HG02852 (cell line): Measurements from ENCODE around the gene AUTS2.

ENCODE experiments used
- ATAC-seq: cut with Tn5 transposase; IDR thresholded peaks from one replicate; pipeline ENCODE4 v1.9.1; 2021; ENCODE audit warnings: mild to moderate bottlenecking, moderate library complexity; ENCODE audit not compliant: unreplicated experiment

AUTS2 gene

DNA sequence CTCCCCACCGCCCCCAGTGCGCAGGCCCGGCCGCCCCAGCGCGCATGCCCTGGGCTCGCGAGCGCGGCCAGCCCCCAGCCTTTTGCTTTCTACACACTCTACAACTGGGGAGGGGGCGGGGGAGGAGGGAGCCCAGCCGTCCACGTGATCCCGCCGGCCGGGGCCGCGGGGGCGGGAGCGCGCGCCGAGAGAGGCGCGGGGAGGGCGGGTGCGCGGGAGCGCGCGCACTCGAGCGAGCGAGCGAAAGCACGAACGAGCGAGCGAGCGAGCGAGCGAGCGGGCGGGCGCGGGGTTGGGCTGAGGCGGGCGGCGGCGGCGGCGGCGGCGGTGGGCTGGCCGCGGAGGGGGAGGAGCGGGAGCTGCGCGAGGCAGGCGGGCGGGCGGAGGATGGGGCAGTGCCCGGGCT is at the start of gene AUTS2:
Gene AUTS2 (plus strand): TSS at position 395 of the 406 bp plus-strand sequence. CDS start 1,179 bp downstream, outside the sequence.
- peak; percentile 58 for ATAC-seq

DNA sequence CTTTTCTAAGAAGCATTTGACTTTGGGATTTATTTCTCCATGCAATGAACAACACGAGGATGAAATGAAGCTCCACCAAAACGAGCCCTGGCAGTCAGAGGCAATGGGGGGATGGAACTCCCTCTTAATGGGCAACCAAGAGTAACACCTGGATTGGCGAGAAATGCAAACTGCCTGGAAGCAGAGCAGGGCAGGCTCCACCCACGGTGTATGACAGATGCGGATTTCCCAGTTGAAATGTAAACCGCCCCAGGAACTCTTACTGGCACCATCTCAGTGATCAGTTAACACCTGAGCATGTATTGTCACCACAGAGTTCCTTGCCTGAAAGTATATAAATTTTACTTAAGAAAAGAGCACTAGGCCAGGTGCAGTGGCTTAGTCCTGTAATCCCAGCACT is 47.3 kb upstream of the AUTS2 start:
- ATAC-seq = no peak

DNA sequence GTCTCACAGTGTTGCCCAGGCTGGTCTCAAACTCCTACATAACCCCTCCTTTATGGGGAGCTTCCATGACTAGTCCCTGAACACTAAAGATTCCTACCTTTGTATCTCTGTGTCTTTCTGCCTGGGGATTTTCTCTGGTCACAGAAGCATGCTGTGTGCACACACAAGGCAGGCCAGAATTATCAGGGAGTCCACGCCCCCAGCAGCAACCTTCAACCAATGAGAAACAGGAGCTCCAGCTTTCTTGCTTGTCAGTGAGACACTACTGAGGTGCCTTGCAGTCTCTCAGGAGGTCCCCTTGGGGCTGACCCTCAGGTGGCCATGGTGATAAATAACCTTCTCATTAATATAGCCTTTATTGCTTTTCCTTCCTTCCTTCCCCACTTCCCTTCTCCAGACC is 45.1 kb upstream of the AUTS2 start:
- ATAC-seq = no peak

DNA sequence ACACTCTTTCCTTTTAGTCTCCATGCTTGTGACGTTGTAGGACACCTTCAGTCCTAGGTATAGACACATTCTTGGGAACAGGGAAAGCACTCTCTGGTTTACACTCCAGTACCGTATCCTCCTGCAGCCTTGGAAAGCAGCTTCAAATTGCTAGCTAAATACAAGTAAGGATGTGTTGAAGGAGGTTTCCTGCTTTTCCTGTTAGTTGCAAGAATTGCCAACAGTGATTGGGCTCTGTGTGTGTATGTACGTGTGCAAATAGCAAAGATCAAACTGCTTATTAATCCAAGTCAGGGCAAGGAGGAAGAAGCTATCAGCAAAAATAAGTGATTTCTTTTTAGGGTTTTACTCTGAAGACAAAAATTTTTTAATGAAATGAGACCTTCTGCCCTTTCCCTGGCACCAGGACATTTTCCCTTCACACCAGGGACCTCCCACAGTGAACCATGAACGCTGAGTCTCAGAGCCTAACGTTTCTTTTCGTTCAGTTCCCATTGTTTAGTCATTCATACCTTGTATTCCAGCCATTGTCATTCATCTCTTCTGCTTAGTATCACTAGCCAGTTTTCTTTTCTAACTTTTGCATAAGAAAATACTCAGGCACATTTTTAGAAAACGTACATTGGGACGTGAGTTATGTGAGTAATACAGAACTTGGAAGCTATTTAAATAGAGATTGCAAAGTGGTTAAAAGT is 36.9 kb upstream of the AUTS2 start:
- no peak for ATAC-seq

DNA sequence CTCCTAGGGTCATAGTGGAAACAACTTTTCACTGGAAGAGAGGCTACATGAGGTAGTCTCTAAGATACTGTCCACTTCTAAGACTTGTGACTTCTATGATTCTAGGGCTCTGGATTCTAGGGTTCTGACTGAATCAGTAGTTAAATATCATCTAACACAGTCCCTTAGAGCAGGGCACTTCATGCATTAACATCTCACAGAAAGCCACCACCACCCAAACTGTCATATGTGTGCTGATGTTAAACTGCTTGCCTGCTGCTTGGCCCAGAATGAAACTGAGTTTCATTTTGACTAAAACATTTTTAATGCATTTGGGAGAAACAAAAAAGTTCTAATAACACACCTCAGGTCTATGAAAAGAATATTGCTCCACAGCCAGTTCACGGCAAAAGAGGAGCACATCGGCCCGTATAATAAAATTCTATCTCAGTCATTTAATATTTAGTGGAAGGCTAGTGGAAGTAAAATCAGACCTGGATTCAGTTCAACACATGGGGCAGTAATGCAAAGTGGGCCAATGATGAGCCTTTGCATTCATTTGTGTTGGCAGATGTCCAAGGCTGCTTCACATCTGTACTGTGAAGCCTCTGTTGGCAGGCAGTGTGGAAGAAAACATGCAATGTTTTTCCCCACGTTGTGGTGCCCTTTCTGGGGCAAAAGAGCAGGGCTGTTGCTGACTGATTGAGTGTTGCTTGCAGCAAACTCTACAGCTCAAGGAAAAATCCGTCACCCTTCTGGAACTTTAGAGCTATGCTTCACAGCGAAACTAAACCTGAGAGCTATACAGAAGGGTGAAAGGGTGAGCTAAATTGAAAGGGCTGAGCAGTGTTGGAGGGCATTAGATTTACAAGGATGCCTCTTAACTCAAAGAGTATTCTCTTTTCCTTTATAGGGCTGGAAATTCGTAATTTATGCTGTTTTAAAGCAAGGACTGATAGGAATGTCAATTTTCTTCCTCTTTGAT is 33.5 kb upstream of the AUTS2 start:
- ATAC-seq = peak; percentile 68

DNA sequence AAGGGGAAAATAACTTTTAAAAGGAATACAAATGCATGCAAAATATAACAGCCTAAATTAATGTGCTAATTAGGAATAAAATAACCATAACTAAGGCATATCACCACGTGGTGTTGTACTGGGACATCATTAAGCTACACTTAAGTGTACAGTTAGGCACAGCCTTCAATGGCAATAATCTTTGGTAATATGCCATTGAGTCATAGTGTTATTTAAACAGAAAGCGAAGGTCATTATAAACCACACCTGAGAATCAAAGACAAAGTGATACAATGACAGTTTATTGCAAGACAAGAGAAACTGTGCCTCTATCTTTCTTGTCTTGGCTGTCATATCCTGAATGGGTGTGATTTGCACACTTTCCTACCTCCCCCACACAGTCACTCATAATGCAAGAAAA is 30.5 kb upstream of the AUTS2 start:
- ATAC-seq = no peak

DNA sequence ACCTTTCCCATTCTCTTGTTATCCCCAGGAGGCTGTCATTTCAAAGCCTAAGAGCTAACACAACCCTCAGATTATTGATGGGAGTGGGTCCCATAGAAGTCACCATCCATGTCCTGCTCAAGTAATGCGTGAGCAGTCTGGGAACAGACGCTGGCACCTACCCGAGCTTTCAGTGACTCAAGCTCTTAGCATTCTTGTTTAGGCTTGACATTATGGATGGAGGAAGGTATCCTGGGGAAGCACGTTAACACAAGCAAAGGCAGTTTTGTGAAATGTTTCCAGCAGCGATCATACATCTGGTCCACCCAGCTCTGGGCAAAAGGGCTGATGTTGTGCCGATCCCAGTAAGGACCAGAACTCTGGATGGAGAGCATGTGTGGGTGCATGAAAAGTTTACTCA is 30.0 kb upstream of the AUTS2 start:
- no peak for ATAC-seq

DNA sequence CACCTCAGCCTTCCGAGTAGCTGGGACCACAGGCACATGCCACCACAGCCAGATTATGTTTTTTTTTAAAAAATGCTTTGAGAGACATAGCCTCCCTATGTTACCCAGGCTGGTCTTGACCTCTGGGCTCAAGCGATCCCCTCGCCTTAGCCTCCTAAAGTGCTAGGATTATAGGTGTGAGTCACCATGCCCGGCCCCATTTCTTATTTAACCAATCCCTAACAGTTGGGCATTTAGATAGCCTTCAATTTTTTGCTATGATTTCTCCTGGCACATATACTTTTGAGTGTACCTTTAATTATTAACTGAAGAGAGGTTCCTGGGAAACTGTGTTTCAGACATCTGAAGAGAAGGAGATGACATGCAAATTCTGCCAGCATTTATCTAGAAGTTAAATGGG is 22.6 kb upstream of the AUTS2 start:
- no peak for ATAC-seq

DNA sequence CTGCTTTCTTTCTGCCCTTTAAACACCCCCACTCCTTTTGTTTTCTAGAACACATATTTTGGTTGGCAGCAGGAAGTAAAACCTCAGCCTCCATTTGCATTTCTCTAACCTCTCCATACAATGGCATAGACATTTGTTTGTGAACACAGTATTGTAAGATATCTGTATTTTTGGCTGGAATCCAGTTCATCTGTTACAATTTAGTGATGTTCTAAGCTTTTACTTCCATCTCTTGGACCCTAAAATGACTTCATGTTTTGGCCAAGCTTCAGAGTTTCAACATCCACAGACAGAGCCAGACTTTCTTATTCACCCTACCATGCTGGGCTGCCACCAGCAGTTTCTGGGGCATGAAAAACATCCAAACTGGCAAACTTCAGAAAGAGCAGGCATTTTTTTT is 21.1 kb upstream of the AUTS2 start:
- no peak for ATAC-seq

DNA sequence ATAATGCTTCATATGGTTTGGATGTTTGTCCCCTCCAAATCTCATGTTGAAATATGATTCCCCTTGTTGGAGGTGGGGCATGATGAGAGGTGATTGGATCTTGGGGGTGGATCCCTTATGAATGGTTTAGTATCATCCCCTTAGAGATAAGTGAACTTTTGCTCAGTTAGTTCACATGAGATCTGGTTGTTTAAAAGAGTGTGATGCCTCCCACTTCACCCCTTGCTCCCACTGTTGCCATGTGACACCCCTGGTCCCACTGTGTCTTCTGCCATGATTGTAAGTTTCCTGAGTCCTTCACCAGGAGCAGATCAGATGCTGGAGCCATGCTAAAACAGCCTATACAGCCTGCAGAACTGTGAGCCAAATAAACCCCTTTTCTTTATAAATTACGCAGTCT is 13.1 kb upstream of the AUTS2 start:
- ATAC-seq = no peak

DNA sequence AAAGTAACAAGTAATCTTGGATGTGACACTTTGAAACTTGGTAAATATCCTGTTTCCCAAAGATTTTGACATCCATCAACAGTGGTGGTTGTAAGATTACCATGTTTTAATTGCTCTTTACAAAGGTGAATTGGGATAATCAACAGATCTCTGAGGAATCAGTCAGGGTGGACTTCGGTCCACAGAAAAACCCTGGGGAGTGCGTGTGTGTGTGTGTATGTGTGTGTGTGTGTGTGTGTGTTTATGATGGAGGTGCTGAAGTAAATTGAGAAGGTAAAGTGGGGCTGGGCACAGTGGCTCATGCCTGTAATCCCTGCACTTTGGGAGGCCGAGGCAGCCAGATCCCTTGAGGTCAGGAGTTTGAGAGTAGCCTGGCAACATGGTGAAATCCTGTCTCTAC is 12.0 kb upstream of the AUTS2 start:
- ATAC-seq = no peak

DNA sequence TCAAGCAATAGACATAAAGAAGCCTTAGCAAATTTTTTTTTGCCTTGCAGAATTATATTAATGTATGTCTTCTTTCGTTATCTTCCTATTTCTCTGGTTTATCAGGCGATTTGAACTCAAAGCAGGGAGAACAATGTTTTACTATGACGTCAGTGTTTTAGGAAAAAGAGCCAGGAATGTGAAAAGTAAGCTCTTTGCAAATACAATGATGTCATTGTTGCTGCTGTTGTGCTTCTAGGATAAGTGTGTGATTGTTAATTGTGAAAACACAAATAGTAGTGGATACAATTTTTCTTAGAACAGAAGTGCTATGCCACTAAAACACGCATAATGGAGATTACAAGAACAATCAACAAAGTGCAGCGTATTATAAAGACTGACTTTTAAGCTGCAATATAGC is 9.5 kb upstream of the AUTS2 start:
- ATAC-seq = no peak

DNA sequence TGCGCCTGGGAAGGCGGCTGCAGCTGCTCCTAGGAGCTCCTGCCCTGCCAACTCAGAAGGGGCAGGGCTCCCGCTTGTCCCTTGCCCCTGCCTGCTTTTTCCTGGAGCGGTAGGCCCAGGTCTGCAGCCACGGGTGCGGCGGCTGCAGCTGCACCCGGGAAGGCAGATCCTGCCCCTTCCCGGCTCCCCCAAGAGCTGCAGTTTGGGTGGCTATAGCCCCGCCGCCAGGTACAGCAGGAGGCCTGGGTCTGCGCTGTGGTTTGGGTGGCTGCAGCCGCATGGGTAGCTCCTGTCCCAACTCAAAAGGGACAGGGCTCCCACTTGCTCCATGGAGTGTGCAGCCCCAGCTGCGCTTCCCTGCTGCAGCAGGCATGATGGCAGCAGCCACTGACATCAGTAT is 6.5 kb upstream of the AUTS2 start:
- no peak for ATAC-seq

DNA sequence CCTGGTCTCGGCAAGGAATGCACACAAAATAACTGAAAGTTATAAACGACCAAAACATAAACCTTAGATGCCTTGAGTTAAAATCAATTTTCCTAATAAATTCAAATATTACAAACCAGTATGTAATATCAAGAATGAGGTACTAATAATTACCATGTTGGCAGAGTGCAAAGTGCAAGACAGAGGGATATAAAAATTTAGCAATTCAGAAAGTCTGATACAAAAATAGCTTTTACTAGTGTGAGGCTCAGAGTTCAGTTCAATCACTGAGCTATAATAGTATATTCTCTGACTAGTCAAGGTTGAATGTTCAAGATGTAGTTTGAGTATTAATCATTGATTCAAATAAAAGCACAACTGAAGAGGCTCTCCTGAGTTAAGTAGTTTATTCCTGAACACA is 4.8 kb upstream of the AUTS2 start:
- no peak for ATAC-seq

DNA sequence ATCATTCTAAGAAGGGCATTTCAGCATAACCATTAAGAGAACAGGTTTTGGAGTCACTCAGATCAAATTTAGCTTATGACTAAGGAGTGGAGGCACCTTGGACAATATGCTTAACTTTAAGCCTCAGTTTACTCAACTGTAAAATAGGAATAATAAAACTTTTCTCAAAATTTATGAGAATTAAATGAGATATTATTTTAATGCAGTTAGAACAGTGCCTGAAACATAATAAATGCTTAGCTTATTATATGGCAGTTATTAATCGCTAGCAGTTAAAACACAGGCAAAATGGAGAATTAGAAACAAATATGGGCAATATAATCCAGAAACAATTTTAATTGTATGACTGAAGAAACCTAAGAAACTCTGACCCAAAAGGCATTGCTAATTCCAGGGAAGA is 2.9 kb upstream of the AUTS2 start:
- no peak for ATAC-seq

DNA sequence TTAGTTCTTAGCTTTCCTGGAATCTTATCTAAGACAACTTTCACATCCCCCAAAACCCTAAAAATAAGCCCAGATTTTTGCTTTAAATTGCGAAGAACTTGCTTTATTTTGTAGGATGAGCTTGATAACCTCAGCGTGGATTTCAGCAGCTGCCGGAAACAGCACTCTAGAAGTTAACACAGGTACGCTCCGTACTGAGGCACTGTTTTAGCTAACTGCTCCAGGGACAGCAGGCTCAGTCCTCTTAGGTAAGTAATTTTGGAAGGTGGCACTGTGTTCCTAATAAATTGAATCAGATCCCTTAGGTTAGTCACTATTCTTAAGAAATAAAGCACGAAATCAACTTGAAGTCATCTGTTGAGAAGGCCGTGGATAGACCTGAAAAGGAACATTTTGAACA is 2.2 kb upstream of the AUTS2 start:
- no peak for ATAC-seq

DNA sequence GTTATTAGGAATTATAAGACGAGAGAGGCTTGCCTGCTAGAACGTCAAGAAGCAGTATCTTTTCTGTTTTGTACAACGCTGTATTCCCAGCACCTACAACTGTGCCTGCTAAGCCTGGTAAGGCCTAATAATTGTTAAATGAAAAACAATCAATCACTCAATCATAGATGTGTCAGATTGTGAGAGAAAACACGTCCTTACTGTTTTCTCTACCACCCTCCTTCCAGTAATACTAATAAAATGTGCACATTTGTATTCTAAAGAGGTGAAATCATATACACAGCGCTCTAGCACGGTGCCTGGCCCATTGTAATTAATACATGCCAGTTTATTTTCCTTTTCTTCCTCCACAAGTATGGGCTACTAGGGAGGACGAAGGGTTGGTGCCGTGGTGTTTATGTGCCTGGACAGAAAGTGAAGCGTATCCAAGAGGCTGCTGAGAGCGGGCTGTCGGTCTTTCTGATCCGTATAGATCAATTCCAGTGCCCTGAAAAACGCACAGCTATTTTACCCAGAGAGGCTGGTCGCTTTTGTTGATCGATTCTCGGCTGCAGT is 1.5 kb upstream of the AUTS2 start:
- no peak for ATAC-seq

DNA sequence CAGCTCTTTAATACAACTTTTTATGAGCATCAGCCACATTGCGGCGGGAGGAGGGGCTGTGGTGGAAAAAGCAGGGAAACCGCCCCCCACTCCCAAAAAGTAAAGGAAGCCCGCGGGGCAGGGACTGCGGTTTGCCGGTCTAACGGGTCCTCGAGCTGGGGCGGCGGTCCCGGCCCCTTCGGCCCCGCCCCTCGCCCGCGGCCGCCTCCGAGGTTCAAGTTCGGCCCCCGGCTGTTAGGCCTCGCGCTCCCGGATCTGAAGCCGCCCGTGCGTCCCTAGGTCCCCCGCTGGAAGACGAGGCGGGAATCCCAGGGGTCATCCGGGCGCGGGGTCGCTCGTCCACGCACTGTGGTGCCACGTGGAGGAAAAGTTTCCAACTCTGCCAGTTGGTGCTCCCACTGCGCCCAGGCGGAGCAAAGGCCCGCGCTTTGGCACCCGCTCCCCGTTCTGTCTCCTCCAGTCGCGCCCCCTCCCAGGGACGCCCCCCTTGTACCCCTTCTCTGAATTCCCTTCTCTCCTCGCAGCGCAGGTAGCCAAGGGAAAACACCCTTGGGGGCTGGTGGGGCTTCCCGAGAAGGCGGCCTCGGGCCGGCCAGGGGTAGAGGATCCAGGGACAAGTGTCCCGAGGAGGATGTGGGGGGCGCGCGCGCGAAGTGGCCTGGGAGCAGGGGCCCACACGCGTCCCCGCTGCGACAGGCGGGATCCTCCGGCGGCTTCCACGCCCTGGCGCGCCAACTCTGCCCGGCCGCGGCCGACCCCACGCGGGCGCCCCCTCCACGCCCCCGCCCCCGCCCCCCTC is 798 bp upstream of the AUTS2 start:
- ATAC-seq = peak; percentile 24

DNA sequence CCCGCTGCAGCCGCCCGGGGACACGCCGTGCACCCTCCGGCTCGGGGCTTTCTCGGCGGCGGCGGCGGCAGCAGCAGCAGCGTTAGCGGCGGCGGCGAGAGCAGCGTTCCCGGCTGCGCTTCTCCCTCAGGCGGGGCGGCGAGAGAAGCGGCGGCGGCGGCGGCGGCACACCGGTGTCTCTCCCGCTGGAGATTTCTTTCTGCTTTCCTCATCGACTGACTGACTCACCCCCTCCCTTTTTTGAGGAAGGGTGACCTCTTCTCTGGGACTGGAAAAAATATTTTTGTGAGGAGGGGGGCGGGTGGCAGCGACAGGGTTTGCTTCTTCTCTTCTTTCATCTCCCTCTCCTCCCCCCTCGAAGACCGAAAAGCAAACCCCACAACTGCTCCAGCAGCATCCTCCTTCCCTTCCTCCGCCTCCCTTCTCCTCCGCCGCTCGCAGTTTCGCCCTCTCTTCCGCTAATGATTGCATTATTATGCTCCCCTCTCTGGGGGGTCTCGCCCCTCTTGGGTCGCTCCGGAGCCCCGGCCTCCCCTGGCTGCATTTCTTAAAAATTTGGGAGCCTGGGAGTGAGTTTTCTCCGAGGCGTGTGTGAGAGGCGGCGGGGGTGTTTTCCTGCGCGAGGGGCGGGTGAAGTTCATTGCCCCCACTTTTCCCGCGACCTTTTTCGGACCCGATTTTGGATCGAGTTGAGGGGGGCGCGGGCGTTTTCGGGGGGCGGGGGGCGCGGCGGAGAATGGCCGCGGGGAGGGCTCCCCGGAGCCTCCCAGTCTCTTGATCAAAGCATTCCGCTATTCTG is 411 bp downstream of the AUTS2 start:
- no peak for ATAC-seq

DNA sequence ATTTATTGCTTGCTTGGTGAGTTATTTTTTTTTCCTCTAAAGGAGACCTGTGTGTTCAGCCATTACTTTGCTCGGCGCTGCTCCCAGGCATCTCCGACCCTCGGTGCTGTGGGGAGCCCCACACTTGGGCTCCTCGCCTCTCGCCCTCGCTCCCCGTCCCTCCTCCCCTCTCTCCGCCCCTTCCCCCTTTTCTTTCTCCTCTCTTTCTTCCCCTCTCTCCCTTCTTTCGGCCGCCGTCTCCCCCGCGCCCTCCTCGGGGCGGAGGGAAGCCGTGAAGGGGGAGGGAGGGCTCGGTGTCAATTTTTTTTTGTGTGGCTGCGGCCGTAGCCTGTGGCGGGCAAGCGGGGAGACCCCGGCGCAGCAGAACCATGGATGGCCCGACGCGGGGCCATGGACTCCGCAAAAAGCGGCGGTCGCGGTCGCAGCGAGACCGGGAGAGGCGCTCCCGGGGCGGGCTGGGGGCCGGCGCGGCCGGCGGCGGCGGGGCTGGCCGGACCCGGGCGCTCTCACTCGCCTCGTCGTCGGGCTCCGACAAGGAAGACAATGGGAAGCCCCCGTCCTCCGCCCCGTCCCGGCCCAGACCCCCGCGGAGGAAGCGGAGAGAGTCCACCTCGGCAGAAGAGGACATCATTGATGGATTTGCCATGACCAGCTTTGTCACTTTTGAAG is 1.1 kb downstream of the AUTS2 start:
- ATAC-seq = no peak
